Measurements from ENCODE around the gene EPHA3.

EPHA3 gene

GRCh38 chr3:89392991-89393390, 285.6 kb downstream of the EPHA3 start:
- H3K4me3 ChIP-seq (ENCODE audit: low read depth, low read length): no peak overlapping the region
- no peaks in the 10 kb centered on the region for H3K36me3 ChIP-seq (ENCODE audit: control insufficient read depth in 2 of 2, insufficient read depth in 1 of 2, low read length in 2 of 2)
- no peaks in the 10 kb centered on the region for H3K9me3 ChIP-seq (ENCODE audit: control insufficient read depth, insufficient read depth, low read depth, low read length)
- CTCF ChIA-PET: no interaction called here
- TF ChIP-seq ZNF626 (tag by site-specific recombination; IDR thresholded peaks at IDR 0.05) (no peak), BCL11A (tag by site-specific recombination; IDR thresholded peaks at IDR 0.05; ENCODE audit: low read depth) (no peak), ZNF623 (tag by site-specific recombination; IDR thresholded peaks at IDR 0.05) (no peak), ZNF175 (tag by site-specific recombination; IDR thresholded peaks at IDR 0.05) (no peak), ZNF510 (tag by site-specific recombination; IDR thresholded peaks at IDR 0.05; ENCODE audit: insufficient replicate concordance) (no peak), GFI1B (tag by site-specific recombination; IDR thresholded peaks at IDR 0.05) (no peak), INSM2 (tag by site-specific recombination; IDR thresholded peaks at IDR 0.05) (no peak), ZNF19 (tag by site-specific recombination; IDR thresholded peaks at IDR 0.05; ENCODE audit: low read depth) (no peak), ZNF302 (tag by site-specific recombination; IDR thresholded peaks at IDR 0.05; ENCODE audit: low read depth) (no peak), GLIS1 (tag by site-specific recombination; IDR thresholded peaks at IDR 0.05) (no peak), OSR2 (tag by site-specific recombination; IDR thresholded peaks at IDR 0.05) (no peak), ZNF280C (tag by site-specific recombination; IDR thresholded peaks at IDR 0.05) (no peak), ZNF645 (tag by site-specific recombination; IDR thresholded peaks at IDR 0.05) (no peak), ATF2 (tag by site-specific recombination; IDR thresholded peaks at IDR 0.05; ENCODE audit: low read depth) (no peak)
- no peaks in the 10 kb centered on the region for H3K4me1 ChIP-seq (ENCODE audit: control insufficient read depth, insufficient read depth, low read length)
- POLR2A ChIA-PET: no interaction called here
- no peak overlapping the region for H3K27ac ChIP-seq (ENCODE audit: extremely low read depth, low read depth, low read length)

- TF ChIP-seq ZBTB1 (tag by site-specific recombination; IDR thresholded peaks at IDR 0.05) (no peak), ZNF529 (tag by site-specific recombination; IDR thresholded peaks at IDR 0.05; ENCODE audit: insufficient replicate concordance) (no peak), ZNF140 (tag by site-specific recombination; IDR thresholded peaks at IDR 0.05) (no peak), PRDM4 (tag by site-specific recombination; IDR thresholded peaks at IDR 0.05) (no peak), ZNF280C (tag by site-specific recombination; IDR thresholded peaks at IDR 0.05) (no peak), ZNF362 (tag by site-specific recombination; IDR thresholded peaks at IDR 0.05) (no peak), ZNF521 (tag by site-specific recombination; IDR thresholded peaks at IDR 0.05) (no peak), ZSCAN23 (tag by site-specific recombination; IDR thresholded peaks at IDR 0.05) (no peak), ZNF274 (IDR thresholded peaks at IDR 0.05; ENCODE audit: low read length) (no peak), ZNF274 (tag by site-specific recombination; IDR thresholded peaks at IDR 0.05; ENCODE audit: borderline replicate concordance) (no peak), GLI4 (tag by site-specific recombination; IDR thresholded peaks at IDR 0.05) (no peak)
- Histone ChIP-seq H3K27ac (ENCODE audit: extremely low read depth, low read depth, low read length) (no peak overlapping the region), H3K36me3 (ENCODE audit: control insufficient read depth in 2 of 2, insufficient read depth in 1 of 2, low read length in 2 of 2) (no peaks in the 10 kb centered on the region), H3K4me1 (ENCODE audit: control insufficient read depth, insufficient read depth, low read length) (no peaks in the 10 kb centered on the region), H3K9me3 (ENCODE audit: control insufficient read depth, insufficient read depth, low read depth, low read length) (no peaks in the 10 kb centered on the region), H3K4me3 (ENCODE audit: low read depth, low read length) (no peak overlapping the region)
- CTCF ChIA-PET: no interaction called here
- POLR2A ChIA-PET: no interaction called here
These were observed 288.0 kb downstream of the EPHA3 start for GRCh38 chr3:89395456-89395855.
